GM18517 (cell line): ENCODE data around the gene NPIPB2.
A peak's percentile ranks its signal among the peaks of the same experiment; 100 is the strongest.
"Not testable (repeated sequence)": the region's sequence is repeated elsewhere in the genome, so short reads cannot be mapped to it uniquely, and the experiment has no call there.

Experiments
- ATAC-seq: cut with Tn5 transposase; IDR thresholded peaks from one replicate; pipeline ENCODE4 v1.9.1; 2021; ENCODE audit warnings: mild to moderate bottlenecking, moderate library complexity; ENCODE audit not compliant: unreplicated experiment

Gene NPIPB2

GRCh38 chr16:11941945-11942344 is at the start of gene NPIPB2:
TSS of gene NPIPB2 (minus strand) at chr16:11942045. CDS start at chr16:11942045, 0 bp downstream.
- not testable (repeated sequence) for ATAC-seq

DNA sequence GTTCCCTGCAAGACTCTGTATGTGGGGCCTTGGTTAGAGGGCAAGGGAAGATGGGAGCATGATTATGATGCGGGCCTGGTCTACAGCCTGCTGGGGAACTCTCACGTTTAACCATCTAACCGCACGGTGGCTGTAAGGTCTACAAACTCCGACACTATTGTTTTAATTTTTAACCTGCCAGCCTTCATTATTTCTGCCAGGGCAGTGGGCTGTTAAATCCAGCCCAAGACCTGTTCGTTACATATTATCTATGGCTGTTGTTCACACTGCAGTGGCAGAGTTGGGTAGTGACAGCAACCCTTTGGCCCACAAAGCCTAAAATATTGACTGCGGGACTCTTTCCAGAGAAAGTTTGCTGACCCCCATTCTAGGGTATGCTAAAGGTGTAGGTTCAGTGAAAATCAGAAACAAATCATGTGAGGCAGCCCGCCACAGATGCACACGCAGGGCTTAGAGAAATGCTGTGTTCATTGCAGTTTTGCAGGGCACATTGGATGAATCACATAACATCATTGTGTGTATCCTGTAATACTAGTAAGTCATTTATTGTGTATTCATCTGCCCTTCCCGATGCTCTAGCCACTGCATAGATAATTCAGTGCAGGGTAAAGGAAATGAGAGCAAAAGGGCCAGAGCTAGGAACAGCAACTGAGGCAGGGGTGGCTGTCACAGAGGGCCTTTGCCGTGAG is 49.0 kb upstream of the NPIPB2 start:
- ATAC-seq, result no peak

GRCh38 chr16:11988258-11988978 is 46.6 kb upstream of the NPIPB2 start:
- ATAC-seq, result no peak

DNA sequence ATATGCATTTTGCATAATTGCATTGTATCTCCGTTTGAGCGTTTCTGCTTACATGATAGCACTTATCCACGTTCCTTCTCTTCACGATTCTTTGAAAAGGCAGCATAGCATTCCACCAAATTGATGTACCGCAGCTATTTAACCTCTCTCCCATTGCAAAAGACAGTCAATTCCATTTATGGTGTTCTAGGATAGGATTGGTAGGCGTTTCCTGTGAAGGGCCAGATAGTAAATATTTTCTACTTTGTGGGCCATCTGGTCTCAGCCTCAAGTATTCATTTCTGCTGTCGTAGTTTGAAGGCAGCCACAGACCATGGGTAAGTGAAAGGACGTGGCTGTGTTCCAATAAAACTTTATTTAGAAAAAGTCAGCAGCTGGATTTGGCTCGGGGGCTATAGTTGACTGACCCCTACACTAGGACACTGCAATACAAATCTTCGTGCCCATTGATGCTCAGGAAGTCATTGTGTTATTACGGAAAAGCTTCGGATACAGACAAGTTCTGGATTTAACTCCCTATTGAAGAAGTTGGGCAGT is 44.7 kb upstream of the NPIPB2 start:
- ATAC-seq, result no peak

DNA sequence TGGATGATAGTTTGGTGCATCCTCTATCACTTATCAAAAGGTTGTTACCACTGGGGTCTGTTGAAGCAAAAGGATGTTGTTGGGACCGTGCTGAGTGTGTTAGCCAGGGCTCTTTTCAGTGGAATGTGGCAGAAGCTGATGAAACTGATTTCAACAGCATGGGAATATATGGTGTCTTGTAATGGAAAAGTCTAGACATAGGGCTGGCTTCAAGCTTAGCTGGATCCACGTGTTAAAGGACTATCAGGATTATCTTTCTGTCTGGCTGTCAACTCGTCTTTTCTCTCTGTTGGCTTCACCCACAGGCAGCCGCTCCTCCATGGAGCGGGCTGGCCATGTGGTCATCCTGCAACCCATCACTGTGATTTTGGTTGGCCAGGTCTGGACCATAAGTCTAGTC is 43.4 kb upstream of the NPIPB2 start:
- ATAC-seq, result no peak

DNA sequence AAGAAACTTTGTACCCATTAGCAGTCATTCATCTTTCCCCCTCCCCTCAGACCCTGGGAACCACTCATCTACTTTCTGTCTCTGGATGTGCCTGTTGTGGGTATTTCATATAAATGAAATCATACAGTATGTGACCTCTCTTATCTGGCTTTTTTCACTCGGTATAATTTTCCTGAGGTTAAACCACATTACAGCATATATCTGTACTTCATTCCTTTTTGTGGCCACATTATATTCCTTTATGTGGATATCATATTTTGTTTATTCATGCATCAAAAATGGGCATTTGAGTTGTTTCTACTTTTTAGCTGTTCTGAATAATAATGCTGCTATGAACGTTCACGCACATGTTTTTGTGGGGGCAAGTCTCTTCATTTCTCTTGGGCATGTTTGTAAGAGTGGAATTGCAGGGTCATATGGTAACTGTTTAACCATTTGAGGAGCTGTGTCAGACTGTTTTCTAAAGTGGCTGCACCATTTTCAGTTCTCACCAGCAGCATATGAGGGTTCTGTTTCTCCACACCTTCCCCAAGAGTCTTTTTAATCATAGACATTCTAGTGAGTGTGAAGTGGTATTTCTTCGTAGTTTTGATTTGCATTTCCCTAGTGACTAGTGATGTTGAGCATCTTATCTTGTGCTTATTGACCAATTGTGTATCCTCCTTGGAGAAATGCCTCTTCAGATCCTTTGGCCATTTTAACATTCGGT is 38.4 kb upstream of the NPIPB2 start:
- no peak for ATAC-seq

- no peak for ATAC-seq
Observed at GRCh38 chr16:11979013-11979672, 37.3 kb upstream of the NPIPB2 start.

GRCh38 chr16:11978080-11978479 is 36.2 kb upstream of the NPIPB2 start:
- ATAC-seq, result no peak

- ATAC-seq, result no peak
Observed at GRCh38 chr16:11977376-11978041, 35.7 kb upstream of the NPIPB2 start.

DNA sequence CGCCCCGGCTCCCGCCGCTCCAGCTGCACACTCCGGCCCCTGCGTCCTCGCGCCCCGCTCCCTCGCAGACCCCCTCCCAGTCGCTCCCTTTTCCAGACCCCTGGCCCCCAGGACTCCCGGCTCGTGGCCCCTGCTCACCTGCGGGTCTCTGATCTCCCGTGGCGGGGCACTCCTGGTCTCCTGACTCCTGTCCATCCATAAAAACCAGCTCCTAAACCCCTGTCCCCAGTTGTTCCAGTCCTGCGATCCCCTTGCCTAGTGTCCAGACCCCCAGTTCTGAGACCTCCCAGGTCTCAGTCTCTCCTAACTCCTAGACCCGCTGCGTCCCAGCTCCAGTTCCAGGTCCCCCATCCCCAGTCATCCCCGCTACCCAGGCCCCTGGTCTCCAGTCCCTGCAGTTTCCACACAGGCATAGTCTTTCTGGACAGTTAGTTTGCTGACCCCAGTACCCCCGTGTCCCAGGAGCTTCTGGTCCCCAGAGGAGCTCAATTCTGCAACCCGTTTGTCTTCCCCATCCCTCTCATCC is 35.1 kb upstream of the NPIPB2 start:
- ATAC-seq, result no peak

DNA sequence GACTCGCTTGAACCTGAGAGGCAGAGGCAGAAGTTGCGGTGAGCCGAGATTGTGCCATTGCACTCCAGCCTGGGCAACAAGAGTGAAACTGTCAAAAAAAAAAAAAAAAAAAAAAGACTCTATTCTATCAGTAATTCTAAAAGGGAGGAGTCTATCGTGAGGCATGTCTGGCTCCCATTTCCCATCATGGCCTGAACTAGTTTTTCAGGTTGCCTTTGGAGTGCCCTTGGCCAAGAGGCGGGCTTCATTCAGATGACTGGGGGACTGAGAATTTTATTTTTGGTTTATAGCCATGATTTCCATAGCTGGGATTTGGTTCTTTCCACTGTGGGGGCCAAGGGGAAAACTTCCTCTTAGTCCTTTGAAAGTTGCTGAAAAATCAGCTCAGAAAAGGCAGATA is 31.2 kb upstream of the NPIPB2 start:
- no peak for ATAC-seq

DNA sequence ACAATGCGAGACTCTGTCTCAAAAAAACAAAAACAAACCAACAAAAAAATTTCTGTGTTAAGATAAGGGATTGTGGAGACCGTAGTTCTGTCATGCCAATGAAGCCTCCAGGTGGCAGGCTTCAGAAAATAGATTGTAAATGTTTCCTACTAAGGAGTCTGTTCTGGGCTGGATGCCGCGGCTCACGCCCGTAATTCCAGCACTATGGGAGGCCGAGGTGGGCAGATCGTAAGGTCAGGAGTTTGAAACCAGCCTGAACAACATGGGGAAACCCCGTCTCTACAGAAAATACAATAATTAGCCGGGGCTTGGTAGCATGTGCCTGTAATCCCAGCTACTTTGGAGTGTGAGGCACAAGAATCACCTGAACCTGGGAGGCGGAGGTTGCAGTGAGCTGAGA is 30.3 kb upstream of the NPIPB2 start:
- no peak for ATAC-seq

- ATAC-seq, result peak; percentile 36
Observed at GRCh38 chr16:11970292-11970691, 28.4 kb upstream of the NPIPB2 start.

DNA sequence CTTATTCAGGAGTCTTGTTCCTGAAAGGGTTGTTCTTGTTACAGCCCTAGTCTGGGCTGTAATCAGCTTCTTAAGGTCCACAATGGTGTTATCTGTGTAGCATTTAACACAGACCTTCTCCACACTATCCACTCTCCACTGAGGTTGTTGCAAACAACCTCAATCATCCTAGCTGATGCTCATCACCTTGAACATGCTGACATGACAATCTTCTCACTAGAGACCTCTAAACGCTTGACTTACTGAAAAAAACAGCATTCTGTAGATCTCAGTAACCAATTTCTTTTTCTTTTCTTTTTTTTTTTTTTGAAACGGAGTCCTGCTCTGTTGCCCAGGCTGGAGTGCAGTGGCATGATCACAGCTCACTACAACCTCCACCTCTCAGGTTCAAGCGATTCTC is 26.7 kb upstream of the NPIPB2 start:
- ATAC-seq, result no peak

- no peak for ATAC-seq
Observed at GRCh38 chr16:11967195-11967911, 25.5 kb upstream of the NPIPB2 start.

GRCh38 chr16:11966173-11966572 is 24.3 kb upstream of the NPIPB2 start:
- ATAC-seq, result no peak

GRCh38 chr16:11964761-11965551 is 23.1 kb upstream of the NPIPB2 start, which contains the start of gene TNFRSF17:
TSS of gene TNFRSF17 (plus strand) at chr16:11965210. CDS start at chr16:11965325, 115 bp downstream.
- peak; percentile 75 for ATAC-seq

DNA sequence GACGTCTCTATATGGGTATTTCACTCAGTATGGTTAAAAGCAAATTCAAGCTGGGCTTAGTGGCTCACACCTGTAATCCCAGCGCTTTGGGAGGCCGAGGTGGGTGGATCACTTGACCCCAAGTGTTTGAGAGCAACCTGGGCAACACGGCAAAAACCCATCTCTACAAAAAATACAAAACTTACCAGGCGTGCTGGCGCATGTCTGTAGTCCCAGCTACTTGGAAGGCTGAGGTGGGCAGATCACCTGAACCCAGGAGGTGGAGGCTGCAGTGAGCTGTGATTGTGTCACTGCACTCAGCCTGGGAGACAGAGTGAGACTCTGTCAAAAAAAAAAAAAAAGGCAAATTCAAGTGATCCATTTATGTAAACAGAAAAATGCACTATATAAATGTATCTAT is 21.9 kb upstream of the NPIPB2 start:
- no peak for ATAC-seq

- not testable (repeated sequence) for ATAC-seq
Observed at GRCh38 chr16:11962978-11963377, 21.1 kb upstream of the NPIPB2 start.
